Keratinocyte (primary cell): ENCODE results near the gene CTXN1. TPM values are rescaled to one million over a fixed set of nuclear protein-coding genes. Genes with fewer than 3 reads are reported as not detected.

Source experiments
- DNase-seq: peaks from one replicate; pipeline ENCODE4 v3.0.0-alpha.2; 2011; ENCODE audit warnings: low read depth, missing footprints, low spot score
- FAIRE-seq: peaks from 2 replicates; lab custom pipeline; 2011; peaks lifted over from hg19 to GRCh38; lab: Jason Lieb, UNC
- H2AFZ ChIP-seq: 2 replicates; pipeline ENCODE4 v1.6.0; 2012; ENCODE audit warnings: low read length, control low read depth, inconsistent platforms; ENCODE audit not compliant: control insufficient read depth
- H3K27ac ChIP-seq: 2 replicates; pipeline ENCODE4 v1.5.1; 2011; ENCODE audit warnings: low read length; ENCODE audit not compliant: control insufficient read depth, insufficient read depth
- H3K27me3 ChIP-seq: 3 replicates; pipeline ENCODE4 v1.6.0; 2011; ENCODE audit warnings: low read length; ENCODE audit not compliant: control insufficient read depth, insufficient read depth; ENCODE audit errors: extremely low read depth
- H3K36me3 ChIP-seq, 2 experiments: 2 replicates in 1 of 2; 3 replicates in 1 of 2; pipeline ENCODE4 v1.5.1; 2011; ENCODE audit warnings: low read length in 2 of 2, mild to moderate bottlenecking in 1 of 2; ENCODE audit not compliant: control insufficient read depth in 2 of 2, insufficient read depth in 2 of 2; ENCODE audit errors: extremely low read depth in 1 of 2
- H3K4me1 ChIP-seq: 3 replicates; pipeline ENCODE4 v1.5.1; 2011; ENCODE audit warnings: low read length; ENCODE audit not compliant: control insufficient read depth, insufficient read depth; ENCODE audit errors: extremely low read depth
- H3K4me2 ChIP-seq: 3 replicates; pipeline ENCODE4 v1.6.0; 2011; ENCODE audit warnings: low read depth, low read length; ENCODE audit not compliant: control insufficient read depth, insufficient read depth; ENCODE audit errors: extremely low read depth
- H3K4me3 ChIP-seq, 3 experiments: fragments of 200-600 bp in 1 of 3; sonication (generic) in 1 of 3; 2 replicates in 2 of 3; 3 replicates in 1 of 3; pipeline ENCODE4 v1.5.1; 2011 to 2016; ENCODE audit warnings: low read length in 3 of 3, mild to moderate bottlenecking in 3 of 3, control low read depth in 2 of 3, inconsistent platforms in 1 of 3, low read depth in 1 of 3, mixed read lengths in 1 of 3, mixed run types in 1 of 3, moderate library complexity in 1 of 3; ENCODE audit not compliant: control insufficient read depth in 2 of 3, insufficient read depth in 2 of 3; ENCODE audit errors: extremely low read depth in 1 of 3
- H3K79me2 ChIP-seq: 2 replicates; pipeline ENCODE4 v1.6.0; 2012; ENCODE audit warnings: low read length; ENCODE audit not compliant: control insufficient read depth, insufficient read depth
- H3K9ac ChIP-seq: 3 replicates; pipeline ENCODE4 v1.6.0; 2011; ENCODE audit warnings: low read length; ENCODE audit not compliant: control insufficient read depth, insufficient read depth; ENCODE audit errors: extremely low read depth
- H3K9me1 ChIP-seq: 3 replicates; pipeline ENCODE4 v1.6.0; 2011; ENCODE audit warnings: low read length; ENCODE audit not compliant: control insufficient read depth, insufficient read depth; ENCODE audit errors: extremely low read depth
- H3K9me3 ChIP-seq: 2 replicates; pipeline ENCODE4 v1.5.1; 2012; ENCODE audit warnings: low read depth, low read length; ENCODE audit not compliant: control insufficient read depth
- H4K20me1 ChIP-seq: 3 replicates; pipeline ENCODE4 v1.6.0; 2011; ENCODE audit warnings: low read length; ENCODE audit not compliant: control insufficient read depth, insufficient read depth; ENCODE audit errors: extremely low read depth
- CTCF ChIP-seq, 3 experiments: IDR thresholded peaks in 1 of 3; conservative IDR thresholded peaks in 1 of 3; optimal IDR thresholded peaks in 1 of 3; 2 replicates in 2 of 3; 3 replicates in 1 of 3; pipeline versions ENCODE3 to v1.5.1; 2011; ENCODE audit warnings: low read length in 3 of 3, mild to moderate bottlenecking in 3 of 3, moderate library complexity in 2 of 3, control low read depth in 1 of 3, inconsistent platforms in 1 of 3; ENCODE audit not compliant: insufficient read depth in 2 of 3; ENCODE audit errors: extremely low read depth in 1 of 3
- EZH2 ChIP-seq: IDR thresholded peaks from one replicate; pipeline ENCODE4 v1.6.1; 2012; ENCODE audit warnings: inconsistent platforms, mild to moderate bottlenecking, low read length, moderate library complexity
- dilution Hi-C: fragments of 300-500 bp; cut with MboI; formaldehyde crosslinking; loops from one replicate; pipeline ENCODE4 v1.7.0; 2020; ENCODE audit warnings: low sequenced_read_pairs; ENCODE audit not compliant: extremely low pct_ligation_motif_present
- polyA plus RNA-seq, 5 experiments: library from polyadenylated mRNA; depleted of rRNA in 3 of 5; stranded (reverse) in 3 of 5; stranded (forward) in 1 of 5; unstranded in 1 of 5; fragments of >200 nt; gene quantifications; 1 replicate in 1 of 5; 2 replicates in 3 of 5; 3 replicates in 1 of 5; pipeline versions ENCODE4 v1.2.1 to v1.2.3, GENCODE V29; 2011 to 2012; ENCODE audit warnings: missing spikeins in 2 of 5, low read depth in 1 of 5, low replicate concordance in 1 of 5

Gene CTXN1
- polyA plus RNA-seq, 1 donor (not counting 4 experiments of a cell fraction or from before 2014, with no cell fraction given): 0.41 TPM

GRCh38 chr19:7914598-7915045 lies 11.3 kb downstream of the CTXN1 start, which contains the start of gene TGFBR3L:
TSS of gene TGFBR3L (plus strand) at chr19:7914830.
- Histone ChIP-seq H3K36me3 (peaks cover 7 to 11% of the 10 kb centered on the region in 2 experiments), H2AFZ (no peak within 1 kb of the TSS), H3K4me1 (peaks cover 11% of the 10 kb centered on the region), H4K20me1 (no peaks in the 10 kb centered on the region), H3K79me2 (no peaks in the 10 kb centered on the region), H3K27ac (no peak within 1 kb of the TSS), H3K27me3 (peaks cover 24% of the 10 kb centered on the region), H3K4me2 (no peak within 1 kb of the TSS), H3K9me3 (no peaks in the 10 kb centered on the region), H3K9ac (no peak within 1 kb of the TSS), H3K9me1 (no peaks in the 10 kb centered on the region), H3K4me3 (no peak within 1 kb of the TSS)
- no peak for FAIRE-seq
- no peak for DNase-seq
- dilution Hi-C loops: no loop called here
- no peak for TF ChIP-seq CTCF (optimal IDR thresholded peaks at IDR 0.05 in 1 of 3, IDR thresholded peaks at IDR 0.05 in 1 of 3, conservative IDR thresholded peaks at IDR 0.05 in 1 of 3; ENCODE audit: extremely low read depth in 1 of 3, insufficient read depth in 2 of 3, low read length in 3 of 3)
- no peak for TF ChIP-seq EZH2

GRCh38 chr19:7914099-7914498 lies 11.8 kb downstream of the CTXN1 start:
- DNase-seq: no peak
- Histone ChIP-seq H3K9me1 (no peaks in the 10 kb centered on the region), H3K36me3 (peaks cover 7 to 11% of the 10 kb centered on the region in 2 experiments), H3K27me3 (peaks cover 24% of the 10 kb centered on the region), H3K9me3 (no peaks in the 10 kb centered on the region), H3K4me2 (no peak overlapping the region), H3K4me3 (no peak overlapping the region), H4K20me1 (no peaks in the 10 kb centered on the region), H3K27ac (no peak overlapping the region), H2AFZ (no peak overlapping the region), H3K9ac (no peak overlapping the region), H3K4me1 (peaks cover 9% of the 10 kb centered on the region), H3K79me2 (no peaks in the 10 kb centered on the region)
- no peak for TF ChIP-seq EZH2
- TF ChIP-seq CTCF (optimal IDR thresholded peaks at IDR 0.05 in 1 of 3, IDR thresholded peaks at IDR 0.05 in 1 of 3, conservative IDR thresholded peaks at IDR 0.05 in 1 of 3; ENCODE audit: extremely low read depth in 1 of 3, insufficient read depth in 2 of 3, low read length in 3 of 3): no peak
- dilution Hi-C loops: no loop called here
- FAIRE-seq: no peak
